HG03108 (cell line): ENCODE measurements around the gene FERMT3.

Experiments used
- ATAC-seq: cut with Tn5 transposase; IDR thresholded peaks from one replicate; pipeline ENCODE4 v1.9.1; 2021; ENCODE audit warnings: moderate library complexity; ENCODE audit not compliant: unreplicated experiment

FERMT3 gene

GRCh38 chr11:64219354-64219684, 12.8 kb downstream of the FERMT3 start:
- ATAC-seq: no peak

- no peak for ATAC-seq
Observed at GRCh38 chr11:64219755-64220154, 13.2 kb downstream of the FERMT3 start.

GRCh38 chr11:64220271-64220670, 13.8 kb downstream of the FERMT3 start:
- ATAC-seq: no peak

- no peak for ATAC-seq
Observed at GRCh38 chr11:64220798-64221197, 14.3 kb downstream of the FERMT3 start.

GRCh38 chr11:64222651-64223000, 16.1 kb downstream of the FERMT3 start:
- ATAC-seq: no peak

- no peak for ATAC-seq
Observed at GRCh38 chr11:64223001-64223651, 16.6 kb downstream of the FERMT3 start.

GRCh38 chr11:64224151-64224890, 17.8 kb downstream of the FERMT3 start:
- ATAC-seq: no peak

- ATAC-seq: no peak
Observed at GRCh38 chr11:64224891-64225607, 18.5 kb downstream of the FERMT3 start.

- ATAC-seq: peak; percentile 38
Observed at GRCh38 chr11:64225608-64226506, 19.3 kb downstream of the FERMT3 start, which contains the start of the genes NUDT22 and TRPT1. Gene NUDT22, plus strand, starts transcription at chr11:64226274. Its CDS starts 379 bp downstream, at chr11:64226653. Gene TRPT1, minus strand, starts transcription at chr11:64226186. Its CDS starts 326 bp downstream, at chr11:64225860.

GRCh38 chr11:64226507-64227051, 20.1 kb downstream of the FERMT3 start:
- peak; percentile 26 for ATAC-seq

- ATAC-seq: no peak
Observed at GRCh38 chr11:64227405-64227956, 21.0 kb downstream of the FERMT3 start.

- ATAC-seq: no peak
Observed at GRCh38 chr11:64229090-64229743, 22.7 kb downstream of the FERMT3 start.

GRCh38 chr11:64229744-64230170, 23.2 kb downstream of the FERMT3 start:
- ATAC-seq: no peak

GRCh38 chr11:64230171-64230984, 23.9 kb downstream of the FERMT3 start, which contains the start of gene DNAJC4:
Gene DNAJC4, plus strand, starts transcription at chr11:64230548. Its CDS starts 307 bp downstream, at chr11:64230855.
- peak; percentile 34 for ATAC-seq

- no peak for ATAC-seq
Observed at GRCh38 chr11:64230985-64231365, 24.5 kb downstream of the FERMT3 start.

- no peak for ATAC-seq
Observed at GRCh38 chr11:64231546-64231945, 25.0 kb downstream of the FERMT3 start.

GRCh38 chr11:64232182-64232966, 25.9 kb downstream of the FERMT3 start:
- no peak for ATAC-seq

- ATAC-seq: no peak
Observed at GRCh38 chr11:64232967-64233315, 26.4 kb downstream of the FERMT3 start.
